GM08714 (cell line): ENCODE measurements around the gene TCF25.

Experiments
- H3K4me3 ChIP-seq: fragments of 200-500 bp; sonication (Bioruptor generic); 2 replicates; pipeline ENCODE4 v1.5.1; 2014; ENCODE audit warnings: mild to moderate bottlenecking, low read length, inconsistent platforms
- ZNF274 ChIP-seq: IDR thresholded peaks from 2 replicates; pipeline ENCODE4 v1.6.1; 2012; ENCODE audit warnings: mild to moderate bottlenecking, low read depth, low read length

TCF25 gene

GRCh38 chr16:89957216-89957785, 83.9 kb downstream of the TCF25 start:
- no peak for TF ChIP-seq ZNF274
- no peak overlapping the region for H3K4me3 ChIP-seq

GRCh38 chr16:89958068-89958467, 84.7 kb downstream of the TCF25 start:
- H3K4me3 ChIP-seq: no peak overlapping the region
- no peak for TF ChIP-seq ZNF274

DNA sequence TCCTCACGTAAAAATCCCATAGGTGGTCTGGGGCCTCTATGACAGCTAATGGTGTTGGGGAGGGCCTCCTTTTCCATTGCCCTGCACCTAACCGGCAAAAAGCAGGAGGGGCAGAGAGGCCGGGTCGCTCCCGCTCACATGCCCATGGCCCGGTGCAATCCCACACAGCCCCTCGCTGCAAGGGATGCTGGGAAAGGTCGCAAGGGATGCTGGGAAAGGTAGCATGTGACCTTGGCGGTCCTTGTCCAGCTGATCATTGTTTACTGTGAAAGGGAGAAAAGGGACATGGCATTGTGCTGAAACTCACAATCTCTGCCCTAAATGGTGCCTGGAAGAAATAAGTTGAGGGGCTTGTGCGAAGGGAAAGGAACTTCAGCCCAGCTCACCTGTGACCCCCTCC, 85.2 kb downstream of the TCF25 start:
- no peak overlapping the region for H3K4me3 ChIP-seq

DNA sequence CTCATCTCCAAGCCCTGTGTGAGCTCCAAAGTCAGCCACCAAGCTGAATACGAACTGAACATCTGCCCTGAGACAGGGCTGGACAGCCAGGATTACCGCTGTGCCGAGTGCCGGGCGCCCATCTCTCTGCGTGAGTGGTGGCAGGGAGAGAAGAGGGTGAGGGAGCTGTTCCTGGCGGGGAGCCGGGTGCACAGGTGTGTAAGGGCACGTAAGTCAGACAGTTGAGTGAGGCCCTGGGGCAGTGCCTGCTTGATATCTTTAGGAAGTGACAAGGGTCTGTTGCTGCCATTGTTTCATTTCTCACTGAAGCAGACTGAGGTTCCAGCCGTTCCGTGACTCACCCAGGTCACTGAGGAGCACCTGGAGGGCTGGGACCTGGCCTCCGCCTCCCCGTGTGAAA, 87.6 kb downstream of the TCF25 start:
- TF ChIP-seq ZNF274: no peak

More for the DNA sequence above, 85.2 kb downstream of the TCF25 start:
- no peak for TF ChIP-seq ZNF274

More for the DNA sequence above, 87.6 kb downstream of the TCF25 start:
- no peak overlapping the region for H3K4me3 ChIP-seq
